RWPE1 (cell line): ENCODE data around the gene ANKRD28.
"Not testable (repeated sequence)": the region's sequence is repeated elsewhere in the genome, so short reads cannot be mapped to it uniquely, and the experiment has no call there.

Experiments used
- CTCF ChIA-PET: fragments of 350-600 bp; sonication (Branson Sonifier 250); formaldehyde crosslinking; extraction: SDS; loops from one replicate; lab custom pipeline; 2021; lab: Yijun Ruan, JAX
- POLR2A ChIA-PET: fragments of 400-600 bp; formaldehyde crosslinking; extraction: SDS; loops from one replicate; lab custom pipeline; 2020; ENCODE audit warnings: antibody characterized with exemption; ENCODE audit not compliant: low non-redundant PET; lab: Yijun Ruan, JAX
- DNase-seq: peaks from one replicate; pipeline ENCODE4 v3.0.0; 2012; ENCODE audit warnings: low spot score
- H3K27ac ChIP-seq: fragments of 450-650 bp; 2 replicates; pipeline ENCODE4 v1.5.1; 2017
- TF ChIP-seq, protein P1 (sequence below): fragments of 450-650 bp; conservative IDR thresholded peaks from 2 replicates; pipeline ENCODE4 v1.5.1; 2017; ENCODE audit warnings: low read depth, mild to moderate bottlenecking

The ANKRD28 gene

DNA sequence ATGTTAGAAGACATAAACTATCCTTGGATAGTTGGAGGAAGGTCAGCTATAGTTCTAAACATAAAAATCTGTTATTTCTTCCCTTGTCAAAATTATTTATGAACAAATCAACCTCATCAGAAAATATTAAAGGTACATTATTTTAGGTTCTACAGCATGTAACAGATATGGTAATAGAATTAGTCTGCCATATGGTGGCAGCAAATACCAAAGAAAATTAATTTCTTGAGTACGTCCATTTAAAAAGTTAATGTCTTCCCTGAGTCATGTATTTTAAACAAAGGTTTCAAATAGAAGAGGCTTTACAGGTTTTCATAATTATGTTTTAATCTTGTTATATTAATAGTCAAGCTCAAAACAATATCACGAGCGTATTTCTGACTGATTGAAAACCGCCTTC lies 17.9 kb upstream of the ANKRD28 start:
- POLR2A ChIA-PET = no interaction called here
- CTCF ChIA-PET = no interaction called here
- no peak overlapping the region for H3K27ac ChIP-seq
- no peak for DNase-seq
- TF ChIP-seq, protein P1, sequence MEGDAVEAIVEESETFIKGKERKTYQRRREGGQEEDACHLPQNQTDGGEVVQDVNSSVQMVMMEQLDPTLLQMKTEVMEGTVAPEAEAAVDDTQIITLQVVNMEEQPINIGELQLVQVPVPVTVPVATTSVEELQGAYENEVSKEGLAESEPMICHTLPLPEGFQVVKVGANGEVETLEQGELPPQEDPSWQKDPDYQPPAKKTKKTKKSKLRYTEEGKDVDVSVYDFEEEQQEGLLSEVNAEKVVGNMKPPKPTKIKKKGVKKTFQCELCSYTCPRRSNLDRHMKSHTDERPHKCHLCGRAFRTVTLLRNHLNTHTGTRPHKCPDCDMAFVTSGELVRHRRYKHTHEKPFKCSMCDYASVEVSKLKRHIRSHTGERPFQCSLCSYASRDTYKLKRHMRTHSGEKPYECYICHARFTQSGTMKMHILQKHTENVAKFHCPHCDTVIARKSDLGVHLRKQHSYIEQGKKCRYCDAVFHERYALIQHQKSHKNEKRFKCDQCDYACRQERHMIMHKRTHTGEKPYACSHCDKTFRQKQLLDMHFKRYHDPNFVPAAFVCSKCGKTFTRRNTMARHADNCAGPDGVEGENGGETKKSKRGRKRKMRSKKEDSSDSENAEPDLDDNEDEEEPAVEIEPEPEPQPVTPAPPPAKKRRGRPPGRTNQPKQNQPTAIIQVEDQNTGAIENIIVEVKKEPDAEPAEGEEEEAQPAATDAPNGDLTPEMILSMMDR = peak; percentile 48

DNA sequence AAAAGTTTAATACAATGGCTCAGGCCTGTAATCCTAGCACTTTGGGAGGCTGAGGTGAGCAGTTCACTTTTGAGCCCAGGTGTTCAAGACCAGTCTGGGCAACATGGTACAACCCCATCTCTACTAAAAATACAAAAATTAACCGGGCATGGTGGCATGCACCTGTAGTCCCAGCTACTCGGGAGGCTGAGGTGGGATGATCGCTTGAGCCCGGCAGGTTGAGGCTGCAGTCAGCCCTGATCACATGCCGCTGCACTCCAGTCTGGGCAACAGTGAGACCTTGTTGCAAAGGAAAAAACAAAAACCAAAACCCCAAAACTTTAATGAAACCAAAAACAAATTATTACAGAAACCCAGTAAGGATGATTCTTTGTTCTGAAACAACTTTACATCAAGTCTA lies 15.3 kb upstream of the ANKRD28 start:
- CTCF ChIA-PET = interaction anchor here (1.5 kb wide), 1 partner anchor 365 kb away, joined by 8 read pairs; no protein-coding TSS in a partner anchor
- DNase-seq, POLR2A ChIA-PET, H3K27ac ChIP-seq: not testable (repeated sequence)

- TF ChIP-seq, protein P1 = peak; percentile 61
- DNase-seq = peak; percentile 25
- POLR2A ChIA-PET = no interaction called here
Observed at GRCh38 chr3:15812183-15812582, 14.4 kb upstream of the ANKRD28 start.

GRCh38 chr3:15810702-15811101 lies 12.9 kb upstream of the ANKRD28 start:
- ChIA-PET POLR2A (no interaction called here), CTCF (interaction anchor here (0.6 to 0.7 kb wide), 3 partner anchors 12 to 172 kb away, joined by 3 read pairs; no protein-coding TSS in a partner anchor)
- no peak overlapping the region for H3K27ac ChIP-seq
- DNase-seq = no peak
- TF ChIP-seq, protein P1 = no peak

More at GRCh38 chr3:15812183-15812582, 14.4 kb upstream of the ANKRD28 start:
- no peak overlapping the region for H3K27ac ChIP-seq
- CTCF ChIA-PET = interaction anchor here (0.5 to 1.5 kb wide), 5 partner anchors 47 to 366 kb away, joined by 3 to 8 read pairs (median 3); no protein-coding TSS in a partner anchor

- no peak for DNase-seq
- ChIA-PET CTCF (interaction anchor here (0.6 kb wide), 1 partner anchor 53 kb away, joined by 5 read pairs; no protein-coding TSS in a partner anchor), POLR2A (no interaction called here)
- no peak overlapping the region for H3K27ac ChIP-seq
- TF ChIP-seq, protein P1 = no peak
Observed at GRCh38 chr3:15809313-15809712, 11.5 kb upstream of the ANKRD28 start.

DNA sequence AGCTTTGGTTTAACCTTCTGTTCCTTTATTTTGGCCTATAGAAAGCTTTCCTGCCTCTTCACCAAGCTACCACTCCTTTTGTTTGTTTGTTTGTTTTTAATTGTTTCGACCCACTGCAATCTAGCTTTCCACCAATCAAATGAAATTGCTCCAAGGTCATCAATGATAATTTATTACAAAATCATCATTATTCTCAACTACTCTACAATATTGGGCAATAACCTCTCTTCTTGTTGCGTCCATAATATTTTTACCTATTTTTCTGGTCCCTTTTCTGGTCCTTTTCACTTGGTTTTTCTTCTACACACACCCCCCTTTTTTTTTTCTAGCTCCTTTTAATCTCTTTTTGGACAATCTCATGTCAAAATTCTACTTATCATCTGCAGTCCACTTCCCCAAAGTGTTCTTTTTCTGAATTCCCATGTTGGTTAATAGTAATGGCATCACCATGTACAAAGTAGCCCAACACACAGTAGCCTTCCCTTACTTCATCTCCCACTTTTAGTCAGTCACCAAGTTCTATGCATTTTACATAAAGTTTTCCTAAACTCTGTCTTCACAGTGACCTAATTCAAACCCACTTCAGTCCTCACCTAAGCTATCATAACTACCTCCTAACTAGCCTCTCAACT lies 11.0 kb upstream of the ANKRD28 start:
- ChIA-PET CTCF (interaction anchor here (0.6 kb wide), 1 partner anchor 52 kb away, joined by 5 read pairs; no protein-coding TSS in a partner anchor), POLR2A (no interaction called here)
- H3K27ac ChIP-seq = no peak overlapping the region
- DNase-seq = no peak
- TF ChIP-seq, protein P1 = no peak

DNA sequence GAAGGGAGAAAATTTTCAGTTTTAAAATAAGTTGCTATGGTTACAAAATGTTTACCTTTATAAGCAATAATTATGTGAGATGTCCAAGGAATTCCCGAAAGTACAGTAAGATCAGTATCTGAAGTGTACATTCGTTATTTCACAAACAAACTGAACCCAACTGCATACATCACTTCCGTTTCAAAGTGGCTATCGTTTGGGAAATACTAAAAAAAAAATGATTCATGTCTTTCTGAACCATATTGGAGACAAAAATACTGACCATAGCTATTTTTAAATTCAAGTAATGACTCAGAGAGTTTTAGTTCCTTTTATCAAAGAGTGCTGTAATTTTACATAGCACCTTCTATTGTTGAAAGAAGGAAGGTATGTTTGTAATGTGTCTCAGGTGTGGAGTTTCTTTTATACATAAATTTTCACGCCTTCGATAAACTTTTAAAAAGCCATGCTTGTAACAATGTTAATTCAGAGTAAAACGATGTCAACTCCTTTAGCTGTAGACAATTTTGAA lies 8.0 kb upstream of the ANKRD28 start:
- POLR2A ChIA-PET = no interaction called here

More for the DNA sequence above, 8.0 kb upstream of the ANKRD28 start:
- H3K27ac ChIP-seq = no peak overlapping the region
- CTCF ChIA-PET = interaction anchor here (0.6 to 1.0 kb wide), 3 partner anchors 8 to 1353 kb away, joined by 3 read pairs; partner anchors contain the start of gene ANKRD28
- TF ChIP-seq, protein P1 = no peak
- DNase-seq = peak; percentile 23
